ENCODE results near the gene CEP112.

DNA sequence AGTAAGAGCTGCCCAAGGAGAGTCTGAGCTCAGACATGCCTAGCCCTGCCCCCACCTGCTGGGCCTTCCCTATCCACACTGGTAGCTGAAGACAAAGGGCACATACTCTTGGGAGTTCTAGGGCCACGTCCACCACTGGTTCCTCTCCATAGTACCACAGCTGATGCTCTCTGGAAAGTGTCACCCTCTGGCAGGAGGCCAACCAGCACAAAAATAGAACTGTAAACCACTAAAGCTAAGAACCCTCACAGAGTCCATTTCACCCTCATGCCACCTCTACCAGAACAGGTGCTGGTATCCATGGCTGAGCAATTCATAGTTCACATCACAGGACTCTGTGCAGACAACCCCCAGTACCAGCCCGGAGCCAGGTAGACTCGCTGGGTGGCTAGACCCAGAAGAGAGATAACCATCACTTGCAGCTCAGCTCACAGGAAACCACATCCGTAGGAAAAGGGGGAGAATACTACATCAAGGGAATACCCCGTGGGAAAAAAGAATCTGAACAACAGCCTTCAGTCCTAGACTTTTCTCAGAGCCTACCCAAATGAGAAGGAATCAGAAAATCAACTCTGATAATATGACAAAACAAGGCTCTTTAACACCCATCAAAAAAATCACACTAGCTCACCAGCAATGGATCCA, 115.3 kb downstream of the CEP112 start:
- TF ChIP-seq POLR2A (IDR thresholded peaks at IDR 0.05; ENCODE audit: low read length) (no peak), GATA1 (IDR thresholded peaks at IDR 0.05; ENCODE audit: low read depth, low read length) (no peak)

Data from erythroblast (primary cell).